ENCODE data around the gene DNMT3A.

The DNMT3A gene

GRCh38 chr2:25286025-25286400 lies 55.7 kb downstream of the DNMT3A start:
- peak overlapping the region; percentile 31 for H4K8ac ChIP-seq (ENCODE audit: low read length)
- no peak overlapping the region for H2AK5ac ChIP-seq (ENCODE audit: low read length, severe bottlenecking)
- H3K4me3 ChIP-seq (ENCODE audit: insufficient read depth in 1 of 2, low read depth in 1 of 2, low read length in 2 of 2) = no peak overlapping the region
- no peak overlapping the region for H4K91ac ChIP-seq (ENCODE audit: low read length)
- H3K4ac ChIP-seq (ENCODE audit: low read depth in 1 of 2, low read length in 2 of 2) = no peak overlapping the region
- no peak overlapping the region for H3K14ac ChIP-seq (ENCODE audit: low read length in 2 of 2)
- H3K27me3 ChIP-seq (ENCODE audit: control insufficient read depth in 1 of 2, insufficient read depth in 1 of 2, low read length in 2 of 2) = no peaks in the 10 kb centered on the region
- H3K9ac ChIP-seq (ENCODE audit: low read length) = no peak overlapping the region
- no peak overlapping the region for H3K23ac ChIP-seq (ENCODE audit: low read length in 2 of 2)
- no peak overlapping the region for H2BK15ac ChIP-seq (ENCODE audit: low read depth, poor library complexity, severe bottlenecking)
- no peak overlapping the region for H2AFZ ChIP-seq (ENCODE audit: low read depth, low read length)
- H3K27ac ChIP-seq (ENCODE audit: low read length, poor library complexity, severe bottlenecking) = no peak overlapping the region
- no peak overlapping the region for H3K18ac ChIP-seq (ENCODE audit: low read depth in 1 of 2, low read length in 2 of 2)
- WGBS = 72% methylated on average over 10 of the region's 10 CpGs
- no peak overlapping the region for H2BK12ac ChIP-seq (ENCODE audit: low read length in 2 of 2)
- no peaks in the 10 kb centered on the region for H3K9me3 ChIP-seq (ENCODE audit: control insufficient read depth, low read length)
- no peak for DNase-seq
- H3K4me2 ChIP-seq (ENCODE audit: low read length, poor library complexity, severe bottlenecking) = no peak overlapping the region
- H3K36me3 ChIP-seq (ENCODE audit: control insufficient read depth in 1 of 2, insufficient read depth in 2 of 2, low read depth in 1 of 2, low read length in 2 of 2) = peaks cover 16 to 25% of the 10 kb centered on the region in 2 experiments
- H3K4me1 ChIP-seq (ENCODE audit: control insufficient read depth, insufficient read depth, low read depth, low read length) = peaks cover 11% of the 10 kb centered on the region
- H3K79me1 ChIP-seq (replicated peaks; ENCODE audit: low read length, poor library complexity, severe bottlenecking) = no peaks in the 10 kb centered on the region
- no peak overlapping the region for H2BK120ac ChIP-seq (ENCODE audit: low read depth, low read length)
- H2BK5ac ChIP-seq (ENCODE audit: low read depth, low read length, poor library complexity, severe bottlenecking) = no peak overlapping the region

- no peaks in the 10 kb centered on the region for H3K27me3 ChIP-seq (ENCODE audit: control insufficient read depth in 1 of 2, insufficient read depth in 1 of 2, low read length in 2 of 2)
- H3K18ac ChIP-seq (ENCODE audit: low read depth in 1 of 2, low read length in 2 of 2) = peak overlapping the region in 1 of 2 experiments; percentile 11
- no peak overlapping the region for H3K23ac ChIP-seq (ENCODE audit: low read length in 2 of 2)
- WGBS = 78% methylated on average over 11 of the region's 11 CpGs
- peaks cover 19 to 26% of the 10 kb centered on the region in 2 experiments for H3K36me3 ChIP-seq (ENCODE audit: control insufficient read depth in 1 of 2, insufficient read depth in 2 of 2, low read depth in 1 of 2, low read length in 2 of 2)
- no peaks in the 10 kb centered on the region for H3K79me1 ChIP-seq (replicated peaks; ENCODE audit: low read length, poor library complexity, severe bottlenecking)
- H4K8ac ChIP-seq (ENCODE audit: low read length) = peak overlapping the region; percentile 31
- no peaks in the 10 kb centered on the region for H3K9me3 ChIP-seq (ENCODE audit: control insufficient read depth, low read length)
- H2BK5ac ChIP-seq (ENCODE audit: low read depth, low read length, poor library complexity, severe bottlenecking) = no peak overlapping the region
- no peak overlapping the region for H3K4ac ChIP-seq (ENCODE audit: low read depth in 1 of 2, low read length in 2 of 2)
- no peak overlapping the region for H2AFZ ChIP-seq (ENCODE audit: low read depth, low read length)
- no peak overlapping the region for H3K4me2 ChIP-seq (ENCODE audit: low read length, poor library complexity, severe bottlenecking)
- H3K14ac ChIP-seq (ENCODE audit: low read length in 2 of 2) = no peak overlapping the region
- H2BK15ac ChIP-seq (ENCODE audit: low read depth, poor library complexity, severe bottlenecking) = no peak overlapping the region
- no peak overlapping the region for H3K27ac ChIP-seq (ENCODE audit: low read length, poor library complexity, severe bottlenecking)
- no peak overlapping the region for H3K9ac ChIP-seq (ENCODE audit: low read length)
- peaks cover 7% of the 10 kb centered on the region for H3K4me1 ChIP-seq (ENCODE audit: control insufficient read depth, insufficient read depth, low read depth, low read length)
- H3K4me3 ChIP-seq (ENCODE audit: insufficient read depth in 1 of 2, low read depth in 1 of 2, low read length in 2 of 2) = no peak overlapping the region
- H2BK120ac ChIP-seq (ENCODE audit: low read depth, low read length) = no peak overlapping the region
- no peak overlapping the region for H4K91ac ChIP-seq (ENCODE audit: low read length)
- H2AK5ac ChIP-seq (ENCODE audit: low read length, severe bottlenecking) = no peak overlapping the region
- DNase-seq = no peak
- H2BK12ac ChIP-seq (ENCODE audit: low read length in 2 of 2) = no peak overlapping the region
Observed at GRCh38 chr2:25285265-25286024, 56.3 kb downstream of the DNMT3A start.

GRCh38 chr2:25284756-25285155 lies 57.0 kb downstream of the DNMT3A start:
- no peak overlapping the region for H3K9ac ChIP-seq (ENCODE audit: low read length)
- no peaks in the 10 kb centered on the region for H3K27me3 ChIP-seq (ENCODE audit: control insufficient read depth in 1 of 2, insufficient read depth in 1 of 2, low read length in 2 of 2)
- H3K4me3 ChIP-seq (ENCODE audit: insufficient read depth in 1 of 2, low read depth in 1 of 2, low read length in 2 of 2) = no peak overlapping the region
- H3K18ac ChIP-seq (ENCODE audit: low read depth in 1 of 2, low read length in 2 of 2) = no peak overlapping the region
- H3K79me1 ChIP-seq (replicated peaks; ENCODE audit: low read length, poor library complexity, severe bottlenecking) = no peaks in the 10 kb centered on the region
- H3K9me3 ChIP-seq (ENCODE audit: control insufficient read depth, low read length) = no peaks in the 10 kb centered on the region
- H4K8ac ChIP-seq (ENCODE audit: low read length) = no peak overlapping the region
- no peak overlapping the region for H2BK12ac ChIP-seq (ENCODE audit: low read length in 2 of 2)
- peaks cover 7% of the 10 kb centered on the region for H3K4me1 ChIP-seq (ENCODE audit: control insufficient read depth, insufficient read depth, low read depth, low read length)
- DNase-seq = no peak
- no peak overlapping the region for H3K4me2 ChIP-seq (ENCODE audit: low read length, poor library complexity, severe bottlenecking)
- no peak overlapping the region for H2BK120ac ChIP-seq (ENCODE audit: low read depth, low read length)
- H3K36me3 ChIP-seq (ENCODE audit: control insufficient read depth in 1 of 2, insufficient read depth in 2 of 2, low read depth in 1 of 2, low read length in 2 of 2) = peaks cover 19 to 32% of the 10 kb centered on the region in 2 experiments
- no peak overlapping the region for H3K4ac ChIP-seq (ENCODE audit: low read depth in 1 of 2, low read length in 2 of 2)
- no peak overlapping the region for H3K27ac ChIP-seq (ENCODE audit: low read length, poor library complexity, severe bottlenecking)
- H3K14ac ChIP-seq (ENCODE audit: low read length in 2 of 2) = no peak overlapping the region
- H2AK5ac ChIP-seq (ENCODE audit: low read length, severe bottlenecking) = no peak overlapping the region
- WGBS = 92% methylated on average over 5 of the region's 5 CpGs
- H2BK15ac ChIP-seq (ENCODE audit: low read depth, poor library complexity, severe bottlenecking) = no peak overlapping the region
- no peak overlapping the region for H2BK5ac ChIP-seq (ENCODE audit: low read depth, low read length, poor library complexity, severe bottlenecking)
- H3K23ac ChIP-seq (ENCODE audit: low read length in 2 of 2) = no peak overlapping the region
- no peak overlapping the region for H4K91ac ChIP-seq (ENCODE audit: low read length)
- H2AFZ ChIP-seq (ENCODE audit: low read depth, low read length) = no peak overlapping the region

GRCh38 chr2:25283921-25284320 lies 57.8 kb downstream of the DNMT3A start:
- no peak overlapping the region for H3K18ac ChIP-seq (ENCODE audit: low read depth in 1 of 2, low read length in 2 of 2)
- 96% methylated on average over 5 of the region's 5 CpGs for WGBS
- H3K27ac ChIP-seq (ENCODE audit: low read length, poor library complexity, severe bottlenecking) = no peak overlapping the region

More at GRCh38 chr2:25283921-25284320, 57.8 kb downstream of the DNMT3A start:
- Histone ChIP-seq H2BK5ac (ENCODE audit: low read depth, low read length, poor library complexity, severe bottlenecking) (no peak overlapping the region), H2BK15ac (ENCODE audit: low read depth, poor library complexity, severe bottlenecking) (no peak overlapping the region), H2AFZ (ENCODE audit: low read depth, low read length) (no peak overlapping the region), H3K9me3 (ENCODE audit: control insufficient read depth, low read length) (no peaks in the 10 kb centered on the region), H3K14ac (ENCODE audit: low read length in 2 of 2) (no peak overlapping the region), H2BK120ac (ENCODE audit: low read depth, low read length) (no peak overlapping the region), H2BK12ac (ENCODE audit: low read length in 2 of 2) (no peak overlapping the region), H3K36me3 (ENCODE audit: control insufficient read depth in 1 of 2, insufficient read depth in 2 of 2, low read depth in 1 of 2, low read length in 2 of 2) (peaks cover 19 to 36% of the 10 kb centered on the region in 2 experiments), H3K23ac (ENCODE audit: low read length in 2 of 2) (no peak overlapping the region), H4K91ac (ENCODE audit: low read length) (no peak overlapping the region), H2AK5ac (ENCODE audit: low read length, severe bottlenecking) (no peak overlapping the region), H3K4me3 (ENCODE audit: insufficient read depth in 1 of 2, low read depth in 1 of 2, low read length in 2 of 2) (no peak overlapping the region), H3K27me3 (ENCODE audit: control insufficient read depth in 1 of 2, insufficient read depth in 1 of 2, low read length in 2 of 2) (no peaks in the 10 kb centered on the region), H3K4me2 (ENCODE audit: low read length, poor library complexity, severe bottlenecking) (no peak overlapping the region), H3K79me1 (replicated peaks; ENCODE audit: low read length, poor library complexity, severe bottlenecking) (no peaks in the 10 kb centered on the region), H3K4ac (ENCODE audit: low read depth in 1 of 2, low read length in 2 of 2) (no peak overlapping the region), H3K9ac (ENCODE audit: low read length) (no peak overlapping the region), H4K8ac (ENCODE audit: low read length) (no peak overlapping the region), H3K4me1 (ENCODE audit: control insufficient read depth, insufficient read depth, low read depth, low read length) (peaks cover 9% of the 10 kb centered on the region)
- DNase-seq = no peak
